CD14-positive monocyte (primary cell): ENCODE data around the gene CDA. TPM values are rescaled to one million over a fixed set of nuclear protein-coding genes. Genes with fewer than 3 reads are reported as not detected.
A peak's percentile ranks its signal among the peaks of the same experiment; 100 is the strongest.

Source experiments
- DNase-seq, 3 donors: peaks; one replicate each; pipeline ENCODE4 v3.0.0-alpha.2; 2011 to 2022
- H2AFZ ChIP-seq: 2 replicates; pipeline ENCODE4 v1.6.0; 2012; ENCODE audit warnings: mild to moderate bottlenecking, low read depth, low read length, inconsistent platforms; ENCODE audit not compliant: insufficient read depth, poor library complexity, severe bottlenecking
- H3K27ac ChIP-seq, 2 donors: 1 replicate in 1 of 2; 2 replicates in 1 of 2; pipeline ENCODE4 v1.5.1; 2012 to 2013; ENCODE audit warnings: low read length in 2 of 2, control low read depth in 1 of 2, inconsistent platforms in 1 of 2, low read depth in 1 of 2, mild to moderate bottlenecking in 1 of 2
- H3K27me3 ChIP-seq, 2 donors: one replicate each; pipeline versions ENCODE4 v1.6.0 to v1.6.1; 2011 to 2013; ENCODE audit warnings: low read length in 2 of 2; ENCODE audit not compliant: control insufficient read depth in 2 of 2, insufficient read depth in 2 of 2
- H3K36me3 ChIP-seq, 2 donors: replicated peaks in 1 of 2; 1 replicate in 1 of 2; 2 replicates in 1 of 2; pipeline versions ENCODE4 v1.5.1 to v1.6.1; 2012 to 2013; ENCODE audit warnings: low read length in 2 of 2, control low read depth in 1 of 2, inconsistent platforms in 1 of 2, mild to moderate bottlenecking in 1 of 2; ENCODE audit not compliant: insufficient read depth in 2 of 2, control insufficient read depth in 1 of 2
- H3K4me1 ChIP-seq, 2 donors: 1 replicate in 1 of 2; 2 replicates in 1 of 2; pipeline versions ENCODE4 v1.5.1 to v1.6.1; 2012 to 2013; ENCODE audit warnings: low read length in 2 of 2, control low read depth in 1 of 2, inconsistent platforms in 1 of 2, mild to moderate bottlenecking in 1 of 2, moderate library complexity in 1 of 2; ENCODE audit not compliant: insufficient read depth in 2 of 2, control insufficient read depth in 1 of 2
- H3K4me2 ChIP-seq: replicated peaks from 2 replicates; pipeline ENCODE3; 2012; ENCODE audit warnings: low read length, moderate library complexity, mild to moderate bottlenecking; ENCODE audit not compliant: poor library complexity, severe bottlenecking; ENCODE audit errors: extremely low read depth
- H3K4me3 ChIP-seq, 3 experiments: fragments of 200-600 bp in 1 of 3; sonication (generic) in 1 of 3; replicated peaks in 1 of 3; 1 replicate in 2 of 3; 2 replicates in 1 of 3; pipeline ENCODE4 v1.5.1; 2011 to 2013; ENCODE audit warnings: low read length in 3 of 3, mild to moderate bottlenecking in 3 of 3, control low read depth in 2 of 3, low read depth in 2 of 3, inconsistent platforms in 1 of 3, moderate library complexity in 1 of 3
- H3K79me2 ChIP-seq: 2 replicates; pipeline ENCODE4 v1.6.0; 2012; ENCODE audit warnings: mild to moderate bottlenecking, control low read depth, inconsistent platforms, low read length, moderate library complexity; ENCODE audit not compliant: insufficient read depth
- H3K9ac ChIP-seq: 2 replicates; pipeline ENCODE4 v1.6.0; 2017; ENCODE audit warnings: low read length, mild to moderate bottlenecking; ENCODE audit not compliant: insufficient read depth, poor library complexity, severe bottlenecking
- H3K9me3 ChIP-seq, 2 donors: replicated peaks in 1 of 2; 1 replicate in 1 of 2; 2 replicates in 1 of 2; pipeline versions ENCODE4 v1.5.1 to v1.6.1; 2012 to 2013; ENCODE audit warnings: low read length in 2 of 2, control low read depth in 1 of 2; ENCODE audit not compliant: control insufficient read depth in 1 of 2, insufficient read depth in 1 of 2
- H4K20me1 ChIP-seq: 2 replicates; pipeline ENCODE4 v1.6.0; 2012; ENCODE audit warnings: mild to moderate bottlenecking, low read length, control low read depth, moderate library complexity; ENCODE audit not compliant: insufficient read depth
- H3K27ac Mint-ChIP-seq, 7 donors: one replicate each; pipeline ENCODE4 v1.8.0; 2020; ENCODE audit warnings: mild to moderate bottlenecking in 7 of 7, mixed read lengths in 7 of 7, moderate library complexity in 6 of 7, inconsistent platforms in 2 of 7
- H3K27me3 Mint-ChIP-seq, 3 donors: one replicate each; pipeline ENCODE4 v1.8.0; 2021 to 2022; ENCODE audit warnings: low read depth in 3 of 3, mild to moderate bottlenecking in 3 of 3, mixed read lengths in 3 of 3, moderate library complexity in 3 of 3, inconsistent platforms in 1 of 3
- H3K36me3 Mint-ChIP-seq, 2 donors: one replicate each; pipeline ENCODE4 v1.8.0; 2020; ENCODE audit warnings: mixed read lengths in 2 of 2, inconsistent platforms in 1 of 2, mild to moderate bottlenecking in 1 of 2
- H3K4me1 Mint-ChIP-seq: one replicate; pipeline ENCODE4 v1.8.0; 2020; ENCODE audit warnings: mild to moderate bottlenecking, mixed read lengths
- H3K4me3 Mint-ChIP-seq, 2 donors: one replicate each; pipeline ENCODE4 v1.8.0; 2020; ENCODE audit warnings: mild to moderate bottlenecking in 2 of 2, mixed read lengths in 2 of 2, moderate library complexity in 1 of 2
- H3K9me3 Mint-ChIP-seq, 7 donors: one replicate each; pipeline ENCODE4 v1.8.0; 2020 to 2022; ENCODE audit warnings: mixed read lengths in 7 of 7, mild to moderate bottlenecking in 6 of 7, moderate library complexity in 6 of 7, inconsistent platforms in 2 of 7
- CTCF ChIP-seq: fragments of 200-600 bp; IDR thresholded peaks from one replicate; pipeline ENCODE4 v1.8.0; 2022; ENCODE audit warnings: antibody characterized with exemption, mild to moderate bottlenecking
- WGBS: methylation state at CpG from one replicate; pipeline ENCODE4 v1.1.5; 2013; ENCODE audit warnings: missing lambda C conversion rate; ENCODE audit not compliant: insufficient coverage; 5-methylcytosine and 5-hydroxymethylcytosine counted together
- intact Hi-C, 2 donors: fragments of 100-400 bp; cut with micrococcal nuclease; formaldehyde crosslinking; loops; one replicate each; pipeline versions ENCODE4 v1.15.0 to v1.15.1; 2023
- polyA plus RNA-seq, 3 donors: library from polyadenylated mRNA; depleted of rRNA in 1 of 3; unstranded in 2 of 3; stranded (reverse) in 1 of 3; fragments of 300-500 nt in 2 of 3; fragments of >200 nt in 1 of 3; fragmentation: Illumina TruSeq in 2 of 3; gene quantifications; 1 replicate in 2 of 3; 2 replicates in 1 of 3; pipeline ENCODE4 v1.2.3, GENCODE V29; 2012 to 2021

The CDA gene
- polyA plus RNA-seq, 3 donors = 113 to 348 (median 217) TPM

GRCh38 chr1:20594746-20595145 is 5.8 kb downstream of the CDA start:
- no peak overlapping the region for H3K9ac ChIP-seq
- H3K27ac Mint-ChIP-seq = peak overlapping the region; percentile 41 to 92 (median 83)
- no peak for DNase-seq
- H3K4me3 ChIP-seq = no peak overlapping the region
- peaks cover 75 to 84% of the 10 kb centered on the region in 2 donors for H3K4me1 ChIP-seq
- intact Hi-C loops = no loop called here
- no peaks in the 10 kb centered on the region for H3K9me3 ChIP-seq
- peaks cover 89% of the 10 kb centered on the region for H3K4me1 Mint-ChIP-seq
- no peak overlapping the region for H3K4me3 Mint-ChIP-seq
- WGBS = 92% methylated on average over 7 of the region's 14 CpGs
- peaks cover 46% of the 10 kb centered on the region for H4K20me1 ChIP-seq
- H3K36me3 Mint-ChIP-seq = peaks cover 43 to 62% of the 10 kb centered on the region in 2 donors
- peaks cover 0 to 2% (median 1%) of the 10 kb centered on the region in 3 donors for H3K27me3 Mint-ChIP-seq
- peaks cover 0 to 2% (median 0%) of the 10 kb centered on the region in 7 donors for H3K9me3 Mint-ChIP-seq
- H3K27ac ChIP-seq = peak overlapping the region in 1 of 2 donors; percentile 70
- H3K27me3 ChIP-seq = no peaks in the 10 kb centered on the region
- no peak overlapping the region for H2AFZ ChIP-seq
- peaks cover 86% of the 10 kb centered on the region for H3K79me2 ChIP-seq
- no peak overlapping the region for H3K4me2 ChIP-seq
- peaks cover 28 to 47% of the 10 kb centered on the region in 2 donors for H3K36me3 ChIP-seq
- no peak for TF ChIP-seq CTCF

GRCh38 chr1:20596106-20596505 is 7.2 kb downstream of the CDA start:
- TF ChIP-seq CTCF = no peak
- Mint-ChIP-seq H3K27me3 (peaks cover 0 to 2% (median 1%) of the 10 kb centered on the region in 3 donors), H3K4me3 (no peak overlapping the region), H3K27ac (peak overlapping the region; percentile 19 to 87 (median 76)), H3K9me3 (peaks cover 0 to 2% (median 0%) of the 10 kb centered on the region in 7 donors), H3K36me3 (peaks cover 53 to 75% of the 10 kb centered on the region in 2 donors), H3K4me1 (peaks cover 89% of the 10 kb centered on the region)
- H3K79me2 ChIP-seq = peaks cover 89% of the 10 kb centered on the region
- H3K27ac ChIP-seq = peak overlapping the region; percentile 58 to 66
- H2AFZ ChIP-seq = no peak overlapping the region
- H3K4me1 ChIP-seq = peaks cover 73 to 84% of the 10 kb centered on the region in 2 donors
- H3K4me2 ChIP-seq = peak overlapping the region; percentile 39
- no peak overlapping the region for H3K9ac ChIP-seq
- peaks cover 28 to 58% of the 10 kb centered on the region in 2 donors for H3K36me3 ChIP-seq
- no CpG with 5 or more reads among the region's 6 CpGs for WGBS
- intact Hi-C loops = no loop called here
- no peak for DNase-seq
- H3K4me3 ChIP-seq = no peak overlapping the region
- peaks cover 41% of the 10 kb centered on the region for H4K20me1 ChIP-seq
- H3K27me3 ChIP-seq = no peaks in the 10 kb centered on the region
- no peaks in the 10 kb centered on the region for H3K9me3 ChIP-seq
